ENCODE measurements around the gene FKBP9. TPM values are rescaled to one million over a fixed set of nuclear protein-coding genes. Genes with fewer than 3 reads are reported as not detected.
A peak's percentile ranks its signal among the peaks of the same experiment; 100 is the strongest.
"Not testable (repeated sequence)": the region's sequence is repeated elsewhere in the genome, so short reads cannot be mapped to it uniquely, and the experiment has no call there.

The FKBP9 gene
- total RNA-seq, 1 experiment from 2014 or later: 170 TPM

GRCh38 chr7:32942415-32943251 lies 14.6 kb upstream of the FKBP9 start:
- Histone ChIP-seq H3K36me3 (peaks cover 19% of the 10 kb centered on the region), H3K27me3 (no peaks in the 10 kb centered on the region), H3K4me3 (peak overlapping the region; percentile 73), H3K9me3 (peaks cover 6% of the 10 kb centered on the region; the same call in 1 of the 2 replicates)
- peak; percentile 86 for DNase-seq

- peaks cover 11% of the 10 kb centered on the region for H3K9me3 ChIP-seq
- no peaks in the 10 kb centered on the region for H3K27me3 ChIP-seq
- no peak for DNase-seq
Observed at GRCh38 chr7:32943252-32944030, 13.8 kb upstream of the FKBP9 start.

GRCh38 chr7:32947420-32947983 lies 9.7 kb upstream of the FKBP9 start:
- Histone ChIP-seq H3K4me3 (no peak overlapping the region), H3K27me3 (no peaks in the 10 kb centered on the region), H3K9me3 (peaks cover 14% of the 10 kb centered on the region), H3K36me3 (no peaks in the 10 kb centered on the region)
- DNase-seq: no peak

More at GRCh38 chr7:32943252-32944030, 13.8 kb upstream of the FKBP9 start:
- H3K4me3 ChIP-seq: peak overlapping the region; percentile 73
- peaks cover 12% of the 10 kb centered on the region for H3K36me3 ChIP-seq

GRCh38 chr7:32948202-32948601 lies 9.0 kb upstream of the FKBP9 start:
- Histone ChIP-seq H3K4me3 (no peak overlapping the region), H3K9me3 (peaks cover 13% of the 10 kb centered on the region), H3K27me3 (no peaks in the 10 kb centered on the region), H3K36me3 (no peaks in the 10 kb centered on the region)
- no peak for DNase-seq

- no peaks in the 10 kb centered on the region for H3K36me3 ChIP-seq
- H3K9me3 ChIP-seq: peaks cover 8% of the 10 kb centered on the region; the same call in 1 of the 2 replicates
- H3K4me3 ChIP-seq: no peak overlapping the region
- no peaks in the 10 kb centered on the region for H3K27me3 ChIP-seq
- DNase-seq: no peak
Observed at GRCh38 chr7:32952876-32953275, 4.4 kb upstream of the FKBP9 start.

GRCh38 chr7:32958046-32959025 lies 1.1 kb downstream of the FKBP9 start:
- H3K9me3 ChIP-seq: no peaks in the 10 kb centered on the region
- H3K27me3 ChIP-seq: no peaks in the 10 kb centered on the region
- DNase-seq: peak; percentile 57
- no peaks in the 10 kb centered on the region; the same call in 1 of the 2 replicates for H3K36me3 ChIP-seq
- peak overlapping the region; percentile 78 for H3K4me3 ChIP-seq

- H3K9me3 ChIP-seq, H3K4me3 ChIP-seq, H3K36me3 ChIP-seq, DNase-seq, H3K27me3 ChIP-seq: not testable (repeated sequence)
Observed at GRCh38 chr7:32963880-32964301, 6.7 kb downstream of the FKBP9 start.

- H3K27me3 ChIP-seq, H3K36me3 ChIP-seq, DNase-seq, H3K9me3 ChIP-seq, H3K4me3 ChIP-seq: not testable (repeated sequence)
Observed at GRCh38 chr7:32964461-32965159, 7.4 kb downstream of the FKBP9 start.

GRCh38 chr7:32966489-32967267 lies 9.4 kb downstream of the FKBP9 start:
- H3K4me3 ChIP-seq, H3K9me3 ChIP-seq, H3K27me3 ChIP-seq, H3K36me3 ChIP-seq, DNase-seq: not testable (repeated sequence)

- H3K9me3 ChIP-seq, DNase-seq, H3K27me3 ChIP-seq, H3K36me3 ChIP-seq, H3K4me3 ChIP-seq: not testable (repeated sequence)
Observed at GRCh38 chr7:32967268-32967582, 10.0 kb downstream of the FKBP9 start.

GRCh38 chr7:32971967-32972366 lies 14.7 kb downstream of the FKBP9 start:
- not testable (repeated sequence) for H3K36me3 ChIP-seq

GRCh38 chr7:32977159-32977558 lies 19.9 kb downstream of the FKBP9 start:
- H3K36me3 ChIP-seq: peaks cover 14% of the 10 kb centered on the region
- not testable (repeated sequence) for DNase-seq, H3K9me3 ChIP-seq, H3K27me3 ChIP-seq, H3K4me3 ChIP-seq

More at GRCh38 chr7:32971967-32972366, 14.7 kb downstream of the FKBP9 start:
- not testable (repeated sequence) for H3K4me3 ChIP-seq, H3K27me3 ChIP-seq, DNase-seq, H3K9me3 ChIP-seq

- not testable (repeated sequence) for H3K27me3 ChIP-seq, H3K4me3 ChIP-seq, H3K9me3 ChIP-seq
- peak; percentile 78 for DNase-seq
- H3K36me3 ChIP-seq: peaks cover 16% of the 10 kb centered on the region
Observed at GRCh38 chr7:32979246-32979645, 22.0 kb downstream of the FKBP9 start.

- peaks cover 16% of the 10 kb centered on the region for H3K36me3 ChIP-seq
- H3K27me3 ChIP-seq, H3K9me3 ChIP-seq, DNase-seq, H3K4me3 ChIP-seq: not testable (repeated sequence)
Observed at GRCh38 chr7:32979902-32980301, 22.7 kb downstream of the FKBP9 start.

GRCh38 chr7:32988148-32988547 lies 30.9 kb downstream of the FKBP9 start:
- H3K9me3 ChIP-seq, H3K27me3 ChIP-seq, DNase-seq, H3K4me3 ChIP-seq: not testable (repeated sequence)
- H3K36me3 ChIP-seq: peaks cover 10% of the 10 kb centered on the region

Measured in MG63 (cell line).